Nephron (organoid): ENCODE results near the gene GFPT2.
A peak's percentile ranks its signal among the peaks of the same experiment; 100 is the strongest.

Source experiments
- H3K27ac Mint-ChIP-seq, 3 experiments: 2 replicates each; pipeline ENCODE4 v1.8.0; 2020; ENCODE audit warnings: mixed read lengths in 3 of 3, mild to moderate bottlenecking in 2 of 3, moderate library complexity in 1 of 3
- H3K27me3 Mint-ChIP-seq: 2 replicates; pipeline ENCODE4 v1.8.0; 2021; ENCODE audit warnings: low read depth, mild to moderate bottlenecking, moderate library complexity, mixed read lengths
- H3K36me3 Mint-ChIP-seq: 2 replicates; pipeline ENCODE4 v1.8.0; 2020; ENCODE audit warnings: low read depth, mixed read lengths
- H3K4me1 Mint-ChIP-seq: 2 replicates; pipeline ENCODE4 v1.8.0; 2020; ENCODE audit warnings: mixed read lengths
- H3K4me3 Mint-ChIP-seq, 3 experiments: 2 replicates each; pipeline ENCODE4 v1.8.0; 2020; ENCODE audit warnings: mild to moderate bottlenecking in 3 of 3, mixed read lengths in 3 of 3, moderate library complexity in 2 of 3
- H3K9me3 Mint-ChIP-seq: 2 replicates; pipeline ENCODE4 v1.8.0; 2020; ENCODE audit warnings: mixed read lengths
- CTCF ChIP-seq, 3 experiments: fragments of 200-600 bp; sonication (generic); IDR thresholded peaks; one replicate each; pipeline ENCODE4 v1.5.0; 2021; ENCODE audit warnings: antibody characterized with exemption in 3 of 3; ENCODE audit not compliant: unreplicated experiment in 3 of 3

The GFPT2 gene

GRCh38 chr5:180323941-180324600 lies 29.1 kb downstream of the GFPT2 start:
- Mint-ChIP-seq H3K27me3 (peaks cover 6% of the 10 kb centered on the region), H3K4me1 (peaks cover 19% of the 10 kb centered on the region), H3K4me3 (peak overlapping the region in 1 of 3 experiments; percentile 32), H3K9me3 (no peaks in the 10 kb centered on the region), H3K36me3 (peaks cover 28% of the 10 kb centered on the region), H3K27ac (peak overlapping the region; percentile 19 to 63 (median 56))
- TF ChIP-seq CTCF (IDR thresholded peaks at IDR 0.05; ENCODE audit: unreplicated experiment in 3 of 3), result no peak

GRCh38 chr5:180323160-180323559 lies 30.0 kb downstream of the GFPT2 start:
- TF ChIP-seq CTCF (IDR thresholded peaks at IDR 0.05; ENCODE audit: unreplicated experiment in 3 of 3), result no peak
- Mint-ChIP-seq H3K9me3 (no peaks in the 10 kb centered on the region), H3K27me3 (peaks cover 6% of the 10 kb centered on the region), H3K4me3 (no peak overlapping the region), H3K36me3 (peaks cover 33% of the 10 kb centered on the region), H3K4me1 (peaks cover 19% of the 10 kb centered on the region), H3K27ac (peak overlapping the region; percentile 26 to 63 (median 43))

GRCh38 chr5:180318456-180319089 lies 34.6 kb downstream of the GFPT2 start:
- peaks cover 46% of the 10 kb centered on the region for H3K36me3 Mint-ChIP-seq
- no peaks in the 10 kb centered on the region for H3K9me3 Mint-ChIP-seq
- H3K4me3 Mint-ChIP-seq, result no peak overlapping the region
- H3K27me3 Mint-ChIP-seq, result no peaks in the 10 kb centered on the region
- H3K27ac Mint-ChIP-seq, result no peak overlapping the region
- no peaks in the 10 kb centered on the region for H3K4me1 Mint-ChIP-seq
- TF ChIP-seq CTCF (IDR thresholded peaks at IDR 0.05; ENCODE audit: unreplicated experiment in 3 of 3), result no peak

GRCh38 chr5:180316586-180316985 lies 36.5 kb downstream of the GFPT2 start:
- Mint-ChIP-seq H3K4me1 (no peaks in the 10 kb centered on the region), H3K27ac (no peak overlapping the region), H3K36me3 (peaks cover 42% of the 10 kb centered on the region), H3K4me3 (no peak overlapping the region), H3K9me3 (no peaks in the 10 kb centered on the region), H3K27me3 (peaks cover 2% of the 10 kb centered on the region)
- TF ChIP-seq CTCF (IDR thresholded peaks at IDR 0.05; ENCODE audit: unreplicated experiment in 3 of 3), result no peak

GRCh38 chr5:180315762-180316212 lies 37.3 kb downstream of the GFPT2 start:
- Mint-ChIP-seq H3K36me3 (peaks cover 44% of the 10 kb centered on the region), H3K27ac (no peak overlapping the region), H3K4me1 (peaks cover 6% of the 10 kb centered on the region), H3K27me3 (peaks cover 5% of the 10 kb centered on the region), H3K4me3 (no peak overlapping the region), H3K9me3 (no peaks in the 10 kb centered on the region)
- peak; percentile 68 to 74 (median 74) for TF ChIP-seq CTCF (IDR thresholded peaks at IDR 0.05; ENCODE audit: unreplicated experiment in 3 of 3)
